ENCODE data around the gene IL22. TPM values are rescaled to one million over a fixed set of nuclear protein-coding genes. Genes with fewer than 3 reads are reported as not detected.

IL22 gene
- total and polyA plus RNA-seq, 2 donors (not counting 1 experiment from before 2014, with no cell fraction given), result not detected

GRCh38 chr12:68235576-68235975 lies 17.8 kb downstream of the IL22 start:
- no peak for TF ChIP-seq EZH2 (IDR thresholded peaks at IDR 0.05; ENCODE audit: borderline replicate concordance, insufficient read depth, low read depth, low read length, poor library complexity, severe bottlenecking)
- TF ChIP-seq CTCF (IDR thresholded peaks at IDR 0.05), result no peak
- Histone ChIP-seq H3K4me3 (ENCODE audit: control extremely low read depth in 1 of 5, extremely low read depth in 1 of 5, insufficient read depth in 1 of 5, low read depth in 2 of 5, low read length in 4 of 5) (no peak overlapping the region), H3K9ac (ENCODE audit: low read length) (no peak overlapping the region), H3K4me1 (ENCODE audit: control insufficient read depth in 2 of 2, insufficient read depth in 2 of 2, low read length in 2 of 2) (peaks cover 19 to 23% of the 10 kb centered on the region in 2 donors), H3K4me2 (replicated peaks; ENCODE audit: low read depth, low read length, poor library complexity, severe bottlenecking) (no peak overlapping the region), H3K9me3 (ENCODE audit: control extremely low read depth in 1 of 3, control insufficient read depth in 2 of 3, insufficient read depth in 1 of 3, low read length in 2 of 3) (no peaks in the 10 kb centered on the region), H3K27ac (ENCODE audit: low read length in 2 of 2) (no peak overlapping the region), H4K20me1 (ENCODE audit: control insufficient read depth, insufficient read depth, low read length, poor library complexity, severe bottlenecking) (no peaks in the 10 kb centered on the region), H3K79me2 (ENCODE audit: control insufficient read depth, insufficient read depth, low read length) (no peaks in the 10 kb centered on the region), H2AFZ (ENCODE audit: insufficient read depth, low read depth, low read length, poor library complexity, severe bottlenecking) (no peak overlapping the region), H3K36me3 (replicated peaks in 1 of 2; ENCODE audit: control extremely low read depth in 1 of 2, control insufficient read depth in 1 of 2, extremely low read depth in 1 of 2, insufficient read depth in 2 of 2, low read length in 1 of 2) (no peaks in the 10 kb centered on the region), H3K27me3 (replicated peaks in 1 of 4; ENCODE audit: control extremely low read depth in 1 of 4, control insufficient read depth in 3 of 4, insufficient read depth in 4 of 4, low read length in 3 of 4) (no peaks in the 10 kb centered on the region)
- Mint-ChIP-seq H3K4me1 (peaks cover 25% of the 10 kb centered on the region), H3K27ac (peak overlapping the region; percentile 7), H3K27me3 (no peaks in the 10 kb centered on the region), H3K4me3 (no peak overlapping the region), H3K9me3 (ENCODE audit: insufficient read depth) (no peaks in the 10 kb centered on the region)
- DNase-seq (no peak), ATAC-seq (ENCODE audit: low read depth) (no peak)
- CTCF ChIA-PET, result interaction anchor here (0.6 to 4.5 kb wide), 5 partner anchors 12 to 85 kb away, joined by 3 to 35 read pairs (median 8); partner anchors contain the start of genes IL22 and IL26
- intact Hi-C loops (cut with micrococcal nuclease), result no loop called here
- POLR2A ChIA-PET, result no interaction called here
- 100% methylated on average over 1 of the region's 2 CpGs for WGBS (ENCODE audit: insufficient coverage)

DNA sequence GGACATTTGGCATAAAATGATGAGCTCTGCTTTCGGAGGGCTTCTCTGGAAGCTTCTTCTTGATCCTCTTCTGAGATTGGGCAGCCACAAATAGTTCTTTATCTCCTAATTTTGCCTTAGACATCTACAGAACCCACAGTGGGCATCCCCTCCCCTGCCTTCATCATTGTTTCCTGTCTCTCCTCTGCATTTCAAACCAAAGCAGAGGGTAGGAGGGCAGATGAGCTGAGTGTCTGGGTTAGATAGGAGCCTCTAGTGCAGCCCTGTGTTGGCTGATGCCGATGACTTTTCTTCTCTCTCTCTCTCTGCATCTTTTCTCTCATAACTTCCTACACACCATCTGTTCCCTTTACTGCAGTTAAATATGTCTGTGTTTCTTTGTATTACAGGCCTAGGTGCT lies 19.3 kb downstream of the IL22 start:
- H3K27me3 ChIP-seq (replicated peaks in 1 of 4; ENCODE audit: control extremely low read depth in 1 of 4, control insufficient read depth in 3 of 4, insufficient read depth in 4 of 4, low read length in 3 of 4), result no peaks in the 10 kb centered on the region
- Mint-ChIP-seq H3K4me1 (peaks cover 20% of the 10 kb centered on the region), H3K4me3 (no peak overlapping the region), H3K27ac (no peak overlapping the region), H3K27me3 (no peaks in the 10 kb centered on the region), H3K9me3 (ENCODE audit: insufficient read depth) (no peaks in the 10 kb centered on the region)
- no peak overlapping the region for H3K4me2 ChIP-seq (replicated peaks; ENCODE audit: low read depth, low read length, poor library complexity, severe bottlenecking)
- no peak overlapping the region for H2AFZ ChIP-seq (ENCODE audit: insufficient read depth, low read depth, low read length, poor library complexity, severe bottlenecking)
- peaks cover 16 to 19% of the 10 kb centered on the region in 2 donors for H3K4me1 ChIP-seq (ENCODE audit: control insufficient read depth in 2 of 2, insufficient read depth in 2 of 2, low read length in 2 of 2)
- H3K4me3 ChIP-seq (ENCODE audit: control extremely low read depth in 1 of 5, extremely low read depth in 1 of 5, insufficient read depth in 1 of 5, low read depth in 2 of 5, low read length in 4 of 5), result no peak overlapping the region
- intact Hi-C loops (cut with micrococcal nuclease), result no loop called here
- H3K36me3 ChIP-seq (replicated peaks in 1 of 2; ENCODE audit: control extremely low read depth in 1 of 2, control insufficient read depth in 1 of 2, extremely low read depth in 1 of 2, insufficient read depth in 2 of 2, low read length in 1 of 2), result no peaks in the 10 kb centered on the region
- TF ChIP-seq EZH2 (IDR thresholded peaks at IDR 0.05; ENCODE audit: borderline replicate concordance, insufficient read depth, low read depth, low read length, poor library complexity, severe bottlenecking) (no peak), CTCF (IDR thresholded peaks at IDR 0.05) (no peak)
- no peak overlapping the region for H3K27ac ChIP-seq (ENCODE audit: low read length in 2 of 2)
- no peak for DNase-seq
- H3K9ac ChIP-seq (ENCODE audit: low read length), result no peak overlapping the region
- CTCF ChIA-PET, result interaction anchor here (4.5 kb wide), 1 partner anchor 10 kb away, joined by 35 read pairs; the partner anchor contains the start of gene IL26
- WGBS (ENCODE audit: insufficient coverage), result no CpG with 5 or more reads among the region's 2 CpGs
- POLR2A ChIA-PET, result no interaction called here
- no peaks in the 10 kb centered on the region for H3K9me3 ChIP-seq (ENCODE audit: control extremely low read depth in 1 of 3, control insufficient read depth in 2 of 3, insufficient read depth in 1 of 3, low read length in 2 of 3)
- H4K20me1 ChIP-seq (ENCODE audit: control insufficient read depth, insufficient read depth, low read length, poor library complexity, severe bottlenecking), result no peaks in the 10 kb centered on the region
- ATAC-seq (ENCODE audit: low read depth), result no peak
- H3K79me2 ChIP-seq (ENCODE audit: control insufficient read depth, insufficient read depth, low read length), result no peaks in the 10 kb centered on the region
